Measurements from ENCODE around the gene GRIP1.

- TF ChIP-seq CTCF (IDR thresholded peaks at IDR 0.05; ENCODE audit: insufficient read depth, low read length, poor library complexity, severe bottlenecking) (no peak), EZH2phosphoT487 (conservative IDR thresholded peaks at IDR 0.05; ENCODE audit: low read length) (no peak)
Observed at GRCh38 chr12:66302827-66303169, 376.1 kb downstream of the GRIP1 start.

Measured in SU-DHL-6 (cell line).